Stromal cell of bone marrow (primary cell): ENCODE measurements around the gene MAGEB3.
"Not testable (repeated sequence)": the region's sequence is repeated elsewhere in the genome, so short reads cannot be mapped to it uniquely, and the experiment has no call there.

ENCODE experiments used
- DNase-seq: peaks from one replicate; pipeline ENCODE4 v3.0.0-alpha.2; 2012; ENCODE audit warnings: low read depth

The MAGEB3 gene, protein sequence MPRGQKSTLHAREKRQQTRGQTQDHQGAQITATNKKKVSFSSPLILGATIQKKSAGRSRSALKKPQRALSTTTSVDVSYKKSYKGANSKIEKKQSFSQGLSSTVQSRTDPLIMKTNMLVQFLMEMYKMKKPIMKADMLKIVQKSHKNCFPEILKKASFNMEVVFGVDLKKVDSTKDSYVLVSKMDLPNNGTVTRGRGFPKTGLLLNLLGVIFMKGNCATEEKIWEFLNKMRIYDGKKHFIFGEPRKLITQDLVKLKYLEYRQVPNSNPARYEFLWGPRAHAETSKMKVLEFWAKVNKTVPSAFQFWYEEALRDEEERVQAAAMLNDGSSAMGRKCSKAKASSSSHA

DNA sequence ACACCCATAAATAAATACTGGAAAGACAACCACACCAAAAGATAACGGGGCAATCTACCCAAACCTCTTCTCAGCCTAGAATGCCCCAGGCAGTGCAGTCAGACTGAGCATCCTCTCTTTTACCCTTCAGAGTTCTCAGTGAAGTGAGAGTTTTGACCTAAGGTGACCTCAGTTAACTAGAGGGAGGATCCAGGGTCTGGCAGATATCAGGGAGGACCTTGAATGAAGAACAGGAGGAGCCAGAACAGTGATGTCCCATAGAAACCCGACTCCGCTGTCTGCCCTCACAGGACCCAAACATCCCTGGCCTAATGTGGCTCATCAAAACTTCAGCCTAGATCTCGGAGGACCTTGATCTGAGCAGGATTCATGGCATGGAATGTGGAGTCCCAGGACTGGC is at the start of gene MAGEB3:
TSS of gene MAGEB3 (plus strand) at position 263 of the 400 bp plus-strand sequence. CDS start 5,268 bp downstream, outside the sequence.
- DNase-seq = no peak

DNA sequence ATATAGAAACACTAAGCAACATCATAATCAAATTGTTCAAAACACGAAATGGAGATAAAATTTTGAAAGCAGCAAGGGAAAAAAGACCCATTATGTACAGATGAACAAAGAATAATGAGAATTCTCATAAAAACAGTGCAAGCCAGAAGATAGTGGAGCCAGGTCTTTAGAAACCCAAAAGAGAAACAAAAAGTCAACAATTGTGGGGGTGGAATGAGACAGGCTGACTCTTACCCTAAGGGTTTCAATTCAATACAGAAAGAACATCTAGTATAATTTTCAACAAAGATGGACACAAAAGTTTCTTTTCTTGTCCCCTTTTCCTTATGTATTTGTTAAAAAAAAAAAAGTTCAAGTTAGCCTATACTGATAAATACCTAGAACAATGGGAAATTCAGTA is 49.1 kb upstream of the MAGEB3 start:
- DNase-seq = no peak

DNA sequence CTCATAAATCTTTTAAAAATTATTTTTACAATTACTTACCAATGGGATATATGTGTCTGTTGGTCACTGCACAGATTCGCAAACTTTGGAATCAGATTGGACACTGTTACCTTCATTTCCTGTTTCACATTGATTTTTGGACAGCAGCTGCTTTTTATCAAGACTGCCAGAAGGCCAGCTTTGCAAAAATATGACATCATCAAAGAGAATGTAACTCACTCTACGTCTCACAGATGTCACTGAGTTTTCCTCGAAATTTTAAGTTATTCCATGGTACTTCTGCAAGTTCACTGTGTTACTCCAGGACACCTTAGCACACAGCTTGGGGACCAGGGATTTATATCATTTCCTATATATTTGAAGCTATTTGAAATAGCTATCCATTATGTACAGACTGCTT is 46.9 kb upstream of the MAGEB3 start:
- DNase-seq = no peak

DNA sequence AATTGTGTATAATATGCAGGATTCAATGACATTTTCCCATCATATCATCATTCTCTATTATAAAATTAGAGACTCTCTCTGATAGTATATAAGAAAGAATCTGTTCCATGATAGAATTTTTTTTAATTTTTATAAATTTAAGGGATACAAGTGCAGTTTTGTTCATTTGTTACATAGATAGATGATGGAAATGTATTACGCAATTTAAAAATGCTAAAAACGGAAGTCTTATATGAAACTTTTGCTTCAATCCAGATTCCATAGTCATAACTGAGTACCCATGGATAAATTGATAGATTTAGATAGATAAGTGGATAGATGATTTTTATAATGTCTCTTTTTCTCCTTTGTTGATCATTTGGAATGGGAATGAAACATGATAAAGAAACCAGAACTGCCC is 40.0 kb upstream of the MAGEB3 start:
- no peak for DNase-seq

DNA sequence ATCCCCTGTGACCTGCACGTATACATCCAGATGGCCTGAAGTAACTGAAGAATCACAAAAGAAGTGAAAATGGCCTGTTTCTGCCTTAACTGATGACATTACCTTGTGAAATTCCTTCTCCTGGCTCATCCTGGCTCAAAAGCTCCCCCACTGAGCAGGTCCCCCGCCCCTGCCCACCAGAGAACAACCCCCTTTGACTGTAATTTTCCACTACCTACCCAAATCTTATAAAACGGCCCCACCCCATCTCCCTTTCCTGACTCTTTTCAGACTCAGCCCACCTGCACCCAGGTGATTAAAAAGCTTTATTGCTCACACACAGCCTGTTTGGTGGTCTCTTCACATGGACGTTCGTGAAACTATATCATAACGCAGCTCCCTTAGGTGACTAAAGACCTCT is 36.5 kb upstream of the MAGEB3 start:
- not testable (repeated sequence) for DNase-seq

DNA sequence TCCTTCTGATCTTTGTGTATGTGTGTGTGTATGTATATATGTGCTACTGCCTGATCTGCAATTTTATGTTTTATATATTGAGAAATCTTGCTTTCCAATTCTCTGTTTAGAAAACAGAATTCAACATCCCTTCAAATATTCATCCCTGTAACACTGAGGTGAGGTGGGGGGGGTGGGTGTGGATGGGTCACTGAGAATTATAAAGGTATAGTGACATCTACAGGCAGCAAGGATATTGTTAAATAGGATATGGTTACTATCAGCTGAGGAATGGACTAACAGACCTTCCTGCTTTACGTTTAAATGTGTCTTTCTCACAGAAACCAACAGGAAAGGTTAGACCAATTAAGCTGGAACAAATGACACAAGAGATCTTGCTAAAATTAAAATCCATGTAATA is 34.1 kb upstream of the MAGEB3 start:
- DNase-seq = no peak

DNA sequence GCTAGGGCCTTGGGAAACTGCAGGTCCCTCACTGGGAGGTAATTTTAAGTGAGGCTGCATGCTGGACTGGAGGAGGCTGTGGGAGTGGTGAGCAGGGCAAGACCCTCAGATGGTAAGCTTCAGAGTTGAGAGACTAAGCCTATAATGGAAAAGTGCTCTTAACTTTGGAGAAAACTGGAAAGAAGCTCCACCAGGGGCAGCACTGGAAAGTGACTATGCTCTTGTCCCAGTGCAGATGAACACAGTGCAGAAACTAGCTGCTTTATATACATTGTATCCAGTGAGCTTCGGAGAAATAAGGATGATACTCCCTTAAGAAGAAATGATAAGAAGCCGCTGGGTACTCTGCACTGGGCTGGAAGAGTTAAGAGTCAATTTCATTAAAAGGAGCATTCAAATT is 18.3 kb upstream of the MAGEB3 start:
- no peak for DNase-seq

DNA sequence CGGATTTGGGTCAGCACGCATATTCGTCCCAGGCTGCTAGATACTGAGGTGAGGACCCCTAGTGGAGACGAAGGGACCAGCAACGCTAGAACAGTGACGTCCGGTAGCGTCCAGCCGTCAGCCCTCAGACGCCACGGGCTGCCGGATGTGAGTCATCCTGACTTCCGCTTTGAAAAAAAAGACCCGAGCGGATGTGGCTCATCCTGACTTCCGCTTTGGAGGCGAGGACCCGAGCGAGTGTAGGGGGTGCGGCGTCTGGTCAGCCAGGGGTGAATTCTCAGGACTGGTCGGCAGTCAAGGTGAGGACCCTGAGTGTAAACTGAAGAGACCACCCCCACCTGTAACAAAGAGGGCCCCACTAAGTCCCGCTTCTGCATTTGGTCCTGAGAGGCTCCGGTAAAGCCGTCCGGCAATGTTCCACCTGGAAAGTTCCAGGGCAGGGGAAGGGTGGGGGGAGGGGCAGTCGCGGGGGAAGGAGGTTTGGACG is 15.1 kb upstream of the MAGEB3 start, which contains the start of gene MAGEB2:
TSS of gene MAGEB2 (plus strand) at position 207 of the 487 bp plus-strand sequence. CDS start 3,018 bp downstream, outside the sequence.
- DNase-seq = no peak

DNA sequence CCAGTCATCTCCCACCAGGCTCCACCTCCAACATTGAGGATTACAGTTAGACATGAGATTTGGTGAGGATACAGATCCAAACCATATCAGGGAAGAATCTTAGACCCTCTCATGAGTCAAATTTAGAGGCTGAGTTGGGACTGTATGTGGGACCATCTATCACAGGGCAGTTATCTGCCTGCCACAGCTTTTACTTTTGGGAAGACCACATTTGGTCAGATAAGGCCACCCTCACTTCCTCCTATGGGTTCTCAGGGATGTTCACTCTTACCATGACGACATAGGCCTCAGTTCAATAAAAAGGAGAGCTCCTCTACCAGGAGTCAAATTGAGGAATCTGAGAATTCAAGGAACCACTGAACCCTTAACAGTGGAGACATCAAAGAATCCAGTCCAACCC is 13.0 kb upstream of the MAGEB3 start:
- no peak for DNase-seq

DNA sequence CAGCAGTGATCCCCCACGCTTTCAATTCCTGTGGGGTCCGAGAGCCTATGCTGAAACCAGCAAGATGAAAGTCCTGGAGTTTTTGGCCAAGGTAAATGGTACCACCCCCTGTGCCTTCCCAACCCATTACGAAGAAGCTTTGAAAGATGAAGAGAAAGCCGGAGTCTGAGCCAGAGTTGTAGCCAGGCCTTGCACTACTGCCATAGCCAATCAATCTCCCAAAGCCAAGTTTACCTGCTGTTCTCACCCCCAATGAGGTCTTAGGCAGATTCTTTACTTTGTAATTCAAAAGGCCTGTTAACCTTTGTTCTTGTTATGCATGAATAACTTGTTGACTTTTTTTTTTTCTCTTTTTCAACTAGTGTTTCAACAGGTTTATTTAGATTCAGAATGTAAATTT is 11.1 kb upstream of the MAGEB3 start:
- no peak for DNase-seq

DNA sequence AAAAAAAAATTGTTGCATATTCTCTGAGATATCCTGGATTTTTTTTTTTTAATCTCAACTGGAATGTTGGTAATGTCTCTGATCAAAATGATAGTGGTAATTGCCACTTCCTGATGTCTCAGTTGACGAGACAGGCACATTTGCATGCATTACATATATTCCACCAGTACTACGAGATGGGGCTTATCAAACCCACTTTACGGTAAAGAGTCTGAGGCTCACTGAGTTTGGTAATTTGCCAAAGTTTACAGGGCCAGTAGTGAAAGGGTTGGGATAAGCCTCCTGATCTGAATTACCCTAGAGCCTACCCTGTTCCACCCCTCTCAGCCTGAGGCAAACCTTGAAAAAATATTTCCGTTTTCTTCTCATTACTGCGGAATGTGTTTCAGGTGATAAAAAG is 9.8 kb upstream of the MAGEB3 start:
- DNase-seq = no peak

DNA sequence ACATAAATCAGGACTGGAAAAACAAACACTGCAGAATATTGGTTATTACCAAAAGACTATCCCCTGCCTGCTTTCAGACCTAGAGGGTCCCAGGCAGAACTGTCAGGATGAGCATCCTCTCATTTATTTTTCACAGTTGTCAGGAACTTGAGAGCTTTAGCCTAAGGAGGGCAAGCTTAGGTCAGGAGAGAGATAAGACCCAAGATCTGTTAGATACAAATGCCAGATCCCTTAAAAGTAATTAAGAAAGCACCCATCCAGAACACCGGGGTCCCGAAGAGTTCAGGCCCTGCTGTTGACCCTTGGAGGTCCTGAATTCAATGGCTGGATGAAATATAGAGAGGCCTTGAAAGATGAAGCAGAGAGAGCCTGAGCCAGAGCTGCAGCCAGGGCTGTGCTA is 5.9 kb upstream of the MAGEB3 start:
- no peak for DNase-seq

DNA sequence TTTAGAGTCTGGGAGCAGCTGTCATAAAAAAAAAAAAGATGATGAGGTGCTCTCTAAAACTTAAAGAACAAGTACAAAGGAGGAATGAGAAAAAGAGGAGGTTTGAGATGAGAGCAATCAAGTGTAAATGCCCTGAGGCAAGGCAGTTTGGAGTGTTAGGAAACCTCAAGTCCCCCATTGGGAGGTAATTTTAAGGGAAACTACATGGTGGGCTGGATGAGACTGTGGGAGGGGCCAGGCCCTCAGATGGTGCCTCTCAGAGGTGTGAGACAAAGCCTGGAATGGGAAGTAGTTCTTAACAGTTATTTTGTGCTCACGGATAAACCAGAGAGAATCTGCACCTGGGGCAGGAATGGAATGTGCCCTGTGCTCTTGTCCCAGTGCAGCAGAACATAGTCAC is 1.9 kb upstream of the MAGEB3 start:
- DNase-seq = no peak

DNA sequence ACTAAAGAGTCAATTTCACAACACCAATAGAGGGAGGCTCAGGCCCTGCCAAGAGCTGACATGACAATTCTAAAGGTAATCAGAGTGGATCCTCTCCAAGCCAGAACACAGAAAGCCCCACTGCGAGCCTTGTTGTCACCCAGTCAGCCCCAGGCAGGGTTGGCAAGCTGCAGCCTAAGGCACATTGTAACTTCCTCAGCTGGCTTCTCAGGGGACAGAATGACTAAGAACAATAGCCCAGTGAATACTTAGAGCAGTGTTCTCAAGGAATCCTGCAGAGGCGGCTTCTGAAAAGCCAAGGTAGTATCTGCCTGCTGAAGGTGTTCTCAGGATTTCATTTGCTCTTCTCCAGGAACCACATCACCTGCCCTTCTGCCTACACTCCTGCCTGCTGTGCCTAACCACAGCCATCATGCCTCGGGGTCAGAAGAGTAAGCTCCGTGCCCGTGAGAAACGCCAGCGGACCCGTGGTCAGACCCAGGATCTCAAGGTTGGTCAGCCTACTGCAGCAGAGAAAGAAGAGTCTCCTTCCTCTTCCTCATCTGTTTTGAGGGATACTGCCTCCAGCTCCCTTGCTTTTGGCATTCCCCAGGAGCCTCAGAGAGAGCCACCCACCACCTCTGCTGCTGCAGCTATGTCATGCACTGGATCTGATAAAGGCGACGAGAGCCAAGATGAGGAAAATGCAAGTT is 11.4 kb downstream of the MAGEB3 start, which contains the start of gene MAGEB4:
TSS of gene MAGEB4 (plus strand) at position 277 of the 692 bp plus-strand sequence. CDS start at position 413, 136 bp downstream.
- DNase-seq = no peak

DNA sequence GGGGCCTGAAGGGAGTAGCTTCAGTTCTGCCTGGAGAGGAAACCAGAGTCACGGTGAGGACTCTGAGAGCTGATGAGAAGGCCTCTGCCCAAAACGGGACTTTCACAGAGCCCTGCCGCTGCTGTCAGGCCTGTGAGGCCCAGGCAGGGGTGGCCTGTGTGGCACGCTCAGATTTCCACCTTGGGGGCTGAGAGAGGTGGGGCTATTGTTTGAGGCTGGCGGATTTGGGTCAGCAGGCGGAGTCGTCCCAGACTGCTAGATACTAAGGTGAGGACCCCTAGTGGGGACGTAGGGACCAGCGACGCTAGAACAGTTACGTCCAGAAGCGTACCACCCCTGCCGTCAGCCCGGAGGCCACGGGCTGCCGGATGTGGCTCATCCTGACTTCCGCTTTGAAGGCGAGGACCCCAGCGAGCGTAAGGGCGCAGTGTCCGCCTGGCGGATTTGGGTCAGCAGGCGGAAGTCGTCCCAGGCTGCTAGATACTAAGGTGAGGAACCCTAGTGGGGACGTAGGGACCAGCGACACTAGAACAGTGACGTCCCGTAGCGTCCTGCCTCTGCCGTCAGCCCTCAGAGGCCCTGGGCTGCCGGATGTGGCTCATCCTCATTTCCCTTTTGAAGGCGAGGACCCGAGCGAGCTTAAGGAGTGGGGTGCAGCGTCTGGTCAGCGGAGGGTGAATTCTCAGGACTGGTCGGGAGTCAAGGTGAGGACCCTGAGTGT is 16.5 kb downstream of the MAGEB3 start, which contains the start of gene MAGEB1:
TSS of gene MAGEB1 (plus strand) at position 378 of the 721 bp plus-strand sequence. CDS start 3,348 bp downstream, outside the sequence.
- DNase-seq = no peak

DNA sequence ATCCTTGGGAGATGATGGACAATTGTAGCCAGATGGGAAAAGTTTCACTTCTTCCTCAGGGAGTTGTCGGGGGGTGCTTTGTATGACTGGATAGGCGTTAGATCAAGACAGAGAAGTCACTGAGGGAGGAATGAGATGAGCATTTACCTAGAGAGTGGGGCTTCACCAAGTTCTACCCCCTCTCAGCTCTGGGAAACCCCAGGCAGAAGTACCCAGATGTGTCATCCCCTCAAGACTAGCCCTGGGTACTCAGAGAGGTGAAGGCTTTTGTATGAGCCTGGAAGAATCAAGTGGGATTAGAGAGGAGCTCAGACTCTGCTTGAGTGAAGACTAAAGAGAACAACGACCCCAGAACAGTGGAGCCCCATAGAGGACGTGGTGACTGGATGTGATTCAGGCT is 18.4 kb downstream of the MAGEB3 start:
- no peak for DNase-seq

DNA sequence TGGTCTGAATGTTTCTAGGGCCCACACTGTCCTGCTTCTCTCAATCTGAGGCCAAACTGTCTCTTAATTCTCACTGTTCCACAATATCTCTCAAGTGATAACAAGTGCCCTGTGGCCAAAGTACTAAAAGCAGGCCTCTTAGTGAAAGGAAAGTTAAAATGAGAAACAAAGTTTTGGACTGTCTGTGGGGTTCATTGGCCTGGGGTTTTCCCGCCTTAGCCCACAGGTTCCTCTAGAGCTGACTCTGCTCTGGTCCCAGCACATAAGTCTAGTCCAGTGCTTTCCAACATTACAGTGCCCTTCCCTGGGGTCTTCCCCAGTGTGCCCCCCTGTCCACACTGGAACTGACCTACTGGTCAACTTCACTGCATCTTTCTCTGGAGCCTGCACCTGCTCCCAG is 22.8 kb downstream of the MAGEB3 start:
- DNase-seq = no peak

DNA sequence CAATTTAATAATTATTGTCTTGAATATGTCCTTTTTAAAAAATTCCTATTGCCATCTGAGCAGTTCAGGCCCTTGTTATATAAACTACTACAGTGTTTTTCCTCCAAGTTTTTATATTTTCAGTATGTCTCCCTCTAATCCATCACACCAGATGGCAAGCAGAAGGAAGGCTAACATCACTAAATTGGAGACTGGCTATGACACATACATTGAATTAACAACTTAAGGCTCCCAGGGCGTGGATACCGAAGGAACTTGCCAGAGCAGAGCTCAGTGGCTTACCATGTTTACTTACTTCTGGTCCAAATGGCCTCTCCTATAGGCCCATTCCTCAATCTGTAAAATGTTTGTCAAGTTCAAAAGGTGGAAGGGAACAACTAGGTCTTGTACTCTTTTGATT is 29.5 kb downstream of the MAGEB3 start:
- DNase-seq = no peak

DNA sequence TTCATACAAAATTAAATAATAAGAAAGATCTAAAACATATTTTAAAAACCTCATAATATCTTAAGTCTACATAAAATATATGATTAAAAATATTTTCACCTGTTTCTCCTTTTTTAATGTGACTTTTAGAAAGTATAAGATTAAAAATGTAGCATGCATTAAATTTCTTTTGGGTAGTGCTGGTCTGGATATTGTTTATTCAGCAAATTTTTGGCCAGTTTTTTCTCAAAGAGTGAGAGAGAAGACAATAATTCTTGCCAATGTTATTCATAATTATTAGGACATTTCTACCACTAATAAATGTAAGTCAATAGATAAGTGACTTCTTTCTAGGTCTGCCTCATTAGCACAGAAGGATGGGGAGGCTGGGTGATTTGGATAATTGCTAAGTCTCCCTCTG is 30.6 kb downstream of the MAGEB3 start:
- no peak for DNase-seq

DNA sequence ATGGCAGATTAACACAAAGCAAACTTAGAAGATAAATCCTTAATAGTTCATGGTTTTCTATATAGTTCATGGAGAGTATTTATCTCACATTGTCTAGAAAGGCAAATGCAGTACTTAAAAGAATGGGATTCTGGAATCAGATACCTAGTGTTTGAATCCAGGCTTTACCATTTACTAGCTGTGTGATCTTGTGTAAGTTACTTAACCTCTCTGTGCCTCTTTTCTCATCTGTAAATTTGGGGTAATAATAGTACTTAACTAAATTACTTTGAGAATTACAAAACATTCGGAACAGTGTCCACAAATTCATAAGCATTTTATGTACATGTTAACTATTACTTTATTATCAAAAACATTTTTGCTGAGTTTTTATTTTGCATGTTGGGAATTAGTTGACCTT is 32.3 kb downstream of the MAGEB3 start:
- DNase-seq = no peak

DNA sequence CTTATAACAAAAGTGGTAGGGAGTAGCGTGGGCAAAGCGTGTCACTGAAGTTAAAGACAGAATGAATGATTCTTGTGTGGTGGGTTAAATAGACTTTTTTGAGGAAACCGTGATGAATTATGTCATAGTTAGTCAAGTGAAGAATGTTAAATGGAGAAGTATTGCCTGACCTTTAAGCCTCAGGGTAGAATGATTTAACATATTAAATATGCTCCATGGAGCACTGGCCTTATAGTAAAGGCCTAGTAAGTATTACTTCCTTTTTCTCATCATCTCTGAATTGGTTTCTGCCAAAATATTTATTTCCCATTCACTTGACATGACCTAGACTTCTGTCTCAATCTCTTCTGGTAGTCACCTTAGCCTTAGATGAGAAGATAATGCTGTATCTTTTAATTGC is 40.2 kb downstream of the MAGEB3 start:
- no peak for DNase-seq

DNA sequence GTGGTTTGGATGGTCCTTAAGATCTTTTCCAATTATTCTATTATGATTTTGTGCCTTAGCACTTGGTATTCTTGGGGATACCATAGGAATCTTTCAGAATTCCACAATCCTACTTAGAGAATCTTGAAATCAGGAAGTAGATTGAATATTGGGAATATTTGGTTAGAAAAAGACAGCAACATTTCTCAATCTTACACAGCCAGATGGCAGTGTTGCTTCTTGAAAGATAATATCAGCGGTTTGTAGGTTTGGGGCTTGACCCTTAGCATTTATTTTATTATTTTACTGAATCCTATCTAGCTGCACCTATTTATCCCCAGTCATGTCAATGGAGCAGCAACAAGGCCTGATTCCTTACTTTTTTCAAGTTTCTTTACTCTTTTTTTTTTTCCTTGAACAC is 45.0 kb downstream of the MAGEB3 start:
- peak; percentile 19 for DNase-seq
